Body of pancreas (tissue), 4 donors: ENCODE measurements around the gene TOM1L1. TPM values are rescaled to one million over a fixed set of nuclear protein-coding genes. Genes with fewer than 3 reads are reported as not detected.
A peak's percentile ranks its signal among the peaks of the same experiment; 100 is the strongest.

Experiments used
- ATAC-seq: fragments of 150-250 bp; one replicate; pipeline ENCODE4 v1.9.1; 2016
- DNase-seq, 4 donors: peaks; one replicate each; pipeline ENCODE4 v3.0.0-alpha.2; 2019
- H3K27ac ChIP-seq, 4 donors: fragments of 200-600 bp; sonication (generic); 1 replicate in 3 of 4; 2 replicates in 1 of 4; pipeline versions ENCODE4 v1.5.1 to v1.6.1; 2016 to 2019; ENCODE audit warnings: mild to moderate bottlenecking in 1 of 4, mixed read lengths in 1 of 4, moderate library complexity in 1 of 4
- H3K27me3 ChIP-seq, 2 donors: fragments of 200-600 bp; sonication (generic); one replicate each; pipeline ENCODE4 v1.6.0; 2016; ENCODE audit warnings: mild to moderate bottlenecking in 1 of 2
- H3K36me3 ChIP-seq, 2 donors: fragments of 200-600 bp; sonication (generic); replicated peaks in 1 of 2; 2 replicates each; pipeline ENCODE4 v1.5.1; 2016; ENCODE audit warnings: low read depth in 2 of 2; ENCODE audit not compliant: insufficient read depth in 1 of 2
- H3K4me1 ChIP-seq: fragments of 200-600 bp; sonication (generic); one replicate; pipeline ENCODE4 v1.6.0; 2016
- H3K4me3 ChIP-seq, 2 donors: fragments of 200-600 bp; sonication (generic); 1 replicate in 1 of 2; 2 replicates in 1 of 2; pipeline ENCODE4 v1.5.1; 2016 to 2019
- H3K9me3 ChIP-seq, 3 donors: fragments of 200-600 bp; sonication (generic); 1 replicate in 2 of 3; 2 replicates in 1 of 3; pipeline ENCODE4 v1.5.1; 2016
- CTCF ChIP-seq, 7 experiments: fragments of 450-650 bp in 4 of 7; fragments of 200-600 bp in 3 of 7; sonication (generic) in 3 of 7; IDR thresholded peaks; one replicate each; pipeline ENCODE4 v1.5.1; 2016 to 2019; ENCODE audit warnings: antibody characterized with exemption in 7 of 7
- POLR2A ChIP-seq, 3 donors: fragments of 450-650 bp; IDR thresholded peaks; one replicate each; pipeline ENCODE4 v1.6.1; 2016; ENCODE audit warnings: antibody characterized with exemption in 3 of 3, mild to moderate bottlenecking in 2 of 3
- WGBS, 2 donors: methylation state at CpG; one replicate each; pipeline ENCODE4 v1.1.5; 2017; 5-methylcytosine and 5-hydroxymethylcytosine counted together
- intact Hi-C: fragments of 100-400 bp; cut with DNase I; formaldehyde crosslinking; loops from one replicate; pipeline ENCODE4 v1.15.1; 2023
- total RNA-seq, 2 donors: library from RNA; depleted of rRNA; stranded (reverse); fragments of >200 nt; gene quantifications; one replicate each; pipeline ENCODE4 v1.1.0, GENCODE V29; 2016

The TOM1L1 gene
- total RNA-seq, 2 donors from 2014 or later = 41.5 to 50.8 TPM

DNA sequence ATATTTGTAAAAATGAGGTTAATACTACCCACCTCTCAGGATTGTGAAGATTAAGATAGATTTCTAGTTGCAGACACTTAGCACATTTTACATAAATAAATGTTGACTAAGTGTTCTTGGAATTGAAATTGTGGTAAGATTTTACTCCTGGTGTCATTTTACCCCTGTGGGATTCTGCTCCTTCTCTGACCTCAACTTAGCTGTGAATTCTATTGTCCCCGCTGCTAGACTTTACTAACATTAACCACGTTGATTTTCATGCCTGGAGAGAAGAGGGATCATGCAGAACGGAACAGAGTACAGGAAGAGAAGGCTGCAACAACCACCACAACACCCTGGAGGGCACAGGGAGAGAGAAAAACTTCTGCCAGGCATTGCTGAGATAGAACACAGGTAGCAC, 2.1 kb upstream of the TOM1L1 start:
- no peak for DNase-seq
- Histone ChIP-seq H3K9me3 (no peaks in the 10 kb centered on the region), H3K27ac (no peak overlapping the region), H3K27me3 (no peaks in the 10 kb centered on the region), H3K36me3 (no peaks in the 10 kb centered on the region), H3K4me1 (peaks cover 10% of the 10 kb centered on the region), H3K4me3 (no peak overlapping the region)
- intact Hi-C loops = no loop called here
- ATAC-seq = no peak
- 61 to 83% methylated on average over 3 of the region's 3 CpGs for WGBS, 2 donors
- no peak for TF ChIP-seq CTCF (IDR thresholded peaks at IDR 0.05)
- TF ChIP-seq POLR2A (IDR thresholded peaks at IDR 0.05) = no peak

GRCh38 chr17:54899201-54899600, 1.5 kb upstream of the TOM1L1 start:
- intact Hi-C loops = no loop called here
- no peak overlapping the region for H3K4me3 ChIP-seq
- no peak for DNase-seq
- peaks cover 16% of the 10 kb centered on the region for H3K4me1 ChIP-seq
- no peak for TF ChIP-seq POLR2A (IDR thresholded peaks at IDR 0.05)
- no peak for TF ChIP-seq CTCF (IDR thresholded peaks at IDR 0.05)
- H3K9me3 ChIP-seq = no peaks in the 10 kb centered on the region
- H3K36me3 ChIP-seq = no peaks in the 10 kb centered on the region
- no peaks in the 10 kb centered on the region for H3K27me3 ChIP-seq
- H3K27ac ChIP-seq = no peak overlapping the region
- ATAC-seq = no peak
- 77 to 88% methylated on average over 3 of the region's 3 CpGs for WGBS, 2 donors

GRCh38 chr17:54899721-54900456, 763 bp upstream of the TOM1L1 start:
- Histone ChIP-seq H3K27me3 (no peaks in the 10 kb centered on the region), H3K36me3 (no peaks in the 10 kb centered on the region), H3K4me3 (peak overlapping the region in 1 of 2 donors; percentile 44), H3K27ac (peak overlapping the region in 1 of 4 donors; percentile 72), H3K9me3 (no peaks in the 10 kb centered on the region), H3K4me1 (peaks cover 23% of the 10 kb centered on the region)
- no peak for TF ChIP-seq POLR2A (IDR thresholded peaks at IDR 0.05)
- no peak for TF ChIP-seq CTCF (IDR thresholded peaks at IDR 0.05)
- intact Hi-C loops = no loop called here
- DNase-seq = peak in 2 of 4 donors; percentile 5 to 25
- WGBS, 2 donors = 10 to 13% methylated on average over 18 of the region's 18 CpGs
- ATAC-seq = no peak

DNA sequence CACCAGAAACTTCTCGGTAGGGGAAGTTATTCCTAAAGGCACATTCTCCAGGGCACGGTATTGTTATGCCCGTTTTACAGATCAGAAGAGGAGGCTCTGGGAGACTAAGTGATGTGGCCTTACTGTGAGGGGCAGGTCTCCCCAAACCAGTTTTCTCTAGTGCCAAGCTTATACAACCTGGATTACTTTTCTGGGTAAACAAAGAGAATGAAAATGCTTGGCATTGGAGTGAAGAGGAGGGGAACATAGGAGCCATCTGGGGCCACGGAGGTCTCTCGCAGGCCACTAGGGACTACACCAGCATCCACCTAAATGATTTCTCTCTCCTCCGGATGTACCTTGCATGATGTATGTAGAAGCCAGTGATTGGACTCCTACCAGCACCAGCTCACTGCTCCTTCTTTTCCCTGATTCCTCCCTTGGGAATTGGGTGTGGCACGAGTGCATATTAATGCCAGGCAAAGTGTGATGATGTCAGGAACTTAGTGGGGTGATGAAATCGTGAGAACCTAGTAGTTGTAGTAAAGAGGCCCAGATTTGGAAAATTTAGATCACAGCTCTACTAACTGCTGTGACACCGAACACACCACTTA, 674 bp downstream of the TOM1L1 start:
- TF ChIP-seq POLR2A (IDR thresholded peaks at IDR 0.05) = no peak
- TF ChIP-seq CTCF (IDR thresholded peaks at IDR 0.05) = no peak
- Histone ChIP-seq H3K4me1 (peaks cover 31% of the 10 kb centered on the region), H3K9me3 (no peaks in the 10 kb centered on the region), H3K27ac (peak overlapping the region in 1 of 4 donors; percentile 72), H3K36me3 (no peaks in the 10 kb centered on the region), H3K27me3 (no peaks in the 10 kb centered on the region), H3K4me3 (peak overlapping the region; percentile 39 to 44)
- DNase-seq (peak in 3 of 4 donors; percentile 13 to 19 (median 15)), ATAC-seq (peak; percentile 16)
- WGBS, 2 donors = 17 to 18% methylated on average over 9 of the region's 9 CpGs
- intact Hi-C loops = no loop called here
